K562 (cell line): ENCODE data around the gene ADAM30. TPM values are rescaled to one million over a fixed set of nuclear protein-coding genes. Genes with fewer than 3 reads are reported as not detected.
A peak's percentile ranks its signal among the peaks of the same experiment; 100 is the strongest.

Experiments
- BCOR ChIP-seq: fragments of 450-650 bp; IDR thresholded peaks from 2 replicates; pipeline ENCODE4 v1.6.1; 2016
- BRF1 ChIP-seq: IDR thresholded peaks from 3 replicates; pipeline ENCODE4 v1.6.1; 2011; ENCODE audit warnings: borderline replicate concordance, mild to moderate bottlenecking; ENCODE audit not compliant: insufficient read length; ENCODE audit errors: extremely low read depth
- CSDE1 ChIP-seq, 2 experiments: fragments of 450-650 bp; IDR thresholded peaks; 2 replicates each; pipeline ENCODE4 v1.6.1; 2016; ENCODE audit warnings: mild to moderate bottlenecking in 1 of 2
- ELF4 ChIP-seq: fragments of 450-650 bp; formaldehyde crosslinking; IDR thresholded peaks from 2 replicates; pipeline ENCODE4 v1.4.0; 2022; ENCODE audit warnings: missing genetic modification characterization
- GABPA ChIP-seq: fragments of 200-800 bp; sonication (Bioruptor generic); conservative IDR thresholded peaks from 2 replicates; pipeline ENCODE4 v1.6.1; 2016; ENCODE audit warnings: low read depth, missing genetic modification characterization, missing compliant biosample characterization
- HDAC2 ChIP-seq: fragments of 450-650 bp; IDR thresholded peaks from 2 replicates; pipeline ENCODE4 v1.6.1; 2016; ENCODE audit warnings: mild to moderate bottlenecking
- KLF1 ChIP-seq: fragments of 450-650 bp; IDR thresholded peaks from 2 replicates; pipeline ENCODE4 v1.6.1; 2016; ENCODE audit warnings: missing genetic modification characterization, missing compliant biosample characterization
- MAX ChIP-seq: sonication (generic); formaldehyde crosslinking; IDR thresholded peaks from 2 replicates; pipeline ENCODE4 v1.9.0; 2022; ENCODE audit warnings: mild to moderate bottlenecking, missing genetic modification reagents
- MTF1 ChIP-seq: fragments of 250-450 bp; sonication (Bioruptor Pico); IDR thresholded peaks from 2 replicates; pipeline ENCODE4 v1.9.0; 2021; ENCODE audit warnings: moderate library complexity, mild to moderate bottlenecking, inconsistent platforms, borderline replicate concordance
- MXD1 ChIP-seq: fragments of 250-450 bp; sonication (Bioruptor Pico); IDR thresholded peaks from 2 replicates; pipeline ENCODE4 v1.8.0; 2021; ENCODE audit warnings: borderline replicate concordance, mild to moderate bottlenecking, moderate library complexity; ENCODE audit not compliant: poor library complexity, severe bottlenecking
- POLR3G ChIP-seq: IDR thresholded peaks from 2 replicates; pipeline ENCODE4 v1.6.1; 2011; ENCODE audit not compliant: insufficient read length, insufficient replicate concordance; ENCODE audit errors: extremely low read depth
- PRMT5 ChIP-seq: sonication (generic); formaldehyde crosslinking; IDR thresholded peaks from 2 replicates; pipeline ENCODE4 v1.5.0; 2020; ENCODE audit warnings: missing genetic modification reagents
- PYGO2 ChIP-seq: fragments of 450-650 bp; IDR thresholded peaks from 2 replicates; pipeline ENCODE4 v1.6.1; 2016; ENCODE audit warnings: mild to moderate bottlenecking, missing genetic modification characterization, moderate library complexity, missing compliant biosample characterization
- RAD51 ChIP-seq: fragments of 450-650 bp; IDR thresholded peaks from 2 replicates; pipeline ENCODE4 v1.7.1; 2016; ENCODE audit warnings: low read depth, mild to moderate bottlenecking, borderline replicate concordance
- SFPQ ChIP-seq: fragments of 200-400 bp; formaldehyde crosslinking; IDR thresholded peaks from 2 replicates; pipeline ENCODE4 v1.6.1; 2017; ENCODE audit warnings: mild to moderate bottlenecking, low read depth, low read length, moderate library complexity
- SRSF1 ChIP-seq: fragments of 200-400 bp; formaldehyde crosslinking; IDR thresholded peaks from 2 replicates; pipeline ENCODE4 v1.6.1; 2017; ENCODE audit warnings: mild to moderate bottlenecking, low read depth, low read length, moderate library complexity
- SRSF7 ChIP-seq: fragments of 200-400 bp; formaldehyde crosslinking; optimal IDR thresholded peaks from 2 replicates; pipeline ENCODE3; 2017; ENCODE audit warnings: mild to moderate bottlenecking, low read depth, low read length
- TAF9B ChIP-seq: fragments of 450-650 bp; IDR thresholded peaks from 2 replicates; pipeline ENCODE4 v1.6.1; 2018; ENCODE audit warnings: mild to moderate bottlenecking; ENCODE audit not compliant: partially characterized antibody
- TCFL5 ChIP-seq: fragments of 250-450 bp; sonication (Bioruptor Pico); conservative IDR thresholded peaks from 2 replicates; pipeline ENCODE4 v1.6.1; 2021; ENCODE audit warnings: mild to moderate bottlenecking, moderate library complexity, matching md5 sums
- TEAD1 ChIP-seq, 2 experiments: fragments of 450-650 bp in 1 of 2; sonication (generic) in 1 of 2; formaldehyde crosslinking; IDR thresholded peaks; 2 replicates each; pipeline versions ENCODE4 v1.4.0 to v1.8.0; 2020 to 2022; ENCODE audit warnings: mild to moderate bottlenecking in 2 of 2, missing genetic modification reagents in 1 of 2
- TSHZ1 ChIP-seq: fragments of 250-450 bp; sonication (Bioruptor Pico); IDR thresholded peaks from 2 replicates; pipeline ENCODE4 v1.4.0; 2020; ENCODE audit warnings: mild to moderate bottlenecking, moderate library complexity
- U2AF2 ChIP-seq: fragments of 200-400 bp; formaldehyde crosslinking; optimal IDR thresholded peaks from 2 replicates; pipeline ENCODE3; 2017; ENCODE audit warnings: low read depth, mild to moderate bottlenecking, low read length
- WHSC1 ChIP-seq: IDR thresholded peaks from one replicate; pipeline ENCODE4 v1.6.1; 2012; ENCODE audit warnings: low read length, control low read depth, inconsistent platforms
- ZC3H11A ChIP-seq: IDR thresholded peaks from 2 replicates; pipeline ENCODE4 v1.6.1; 2012; ENCODE audit warnings: low read depth, low read length, improper control_type of control experiment
- ZNF124 ChIP-seq: sonication (generic); formaldehyde crosslinking; IDR thresholded peaks from 2 replicates; pipeline ENCODE4 v1.8.1; 2022; ENCODE audit warnings: missing genetic modification reagents
- ZNF77 ChIP-seq: fragments of 250-450 bp; sonication (Bioruptor Pico); IDR thresholded peaks from 2 replicates; pipeline ENCODE4 v1.5.0; 2020
- polyA plus RNA-seq, 8 experiments: library from polyadenylated mRNA; depleted of rRNA in 4 of 8; stranded (reverse) in 5 of 8; unstranded in 3 of 8; fragments of >200 nt; fragmentation: Nextera tagmentation in 2 of 8; fragmentation: Illumina TruSeq in 1 of 8; extraction: Ambion mirVana in 2 of 8; extraction: Trizol in 1 of 8; gene quantifications; 2 replicates each; pipeline versions ENCODE4 v1.2.1 to v1.2.3, GENCODE V29; 2011 to 2014; ENCODE audit warnings: inconsistent platforms in 1 of 8, missing spikeins in 1 of 8
- total RNA-seq, 7 experiments: library from RNA; depleted of rRNA in 6 of 7; stranded (reverse); fragments of >200 nt in 6 of 7; fragmentation: Illumina TruSeq in 2 of 7; extraction: Trizol in 2 of 7; gene quantifications; 2 replicates each; pipeline versions ENCODE4 v1.2.1 to v1.2.3, GENCODE V29; 2011 to 2021; ENCODE audit warnings: low replicate concordance in 1 of 7

Gene ADAM30
- total and polyA plus RNA-seq, 9 of the 15 experiments (the other 6 are each of a cell fraction or from before 2014, with no cell fraction given) = not detected

GRCh38 chr1:119859647-119860046 lies 36.7 kb downstream of the ADAM30 start (continued):
- TF ChIP-seq TEAD1 (CRISPR knock-in tag; IDR thresholded peaks at IDR 0.05) = 0 out of 4 replicates have a peak, but pooled peaks of 1 of the 2 experiments have one; percentile 8
- no peak for TF ChIP-seq PYGO2 (tag)
- no peak for TF ChIP-seq ZNF124 (CRISPR knock-in tag)
- peak; percentile 82 for TF ChIP-seq GABPA (tag)
- no peak for TF ChIP-seq TSHZ1 (CRISPR knock-in tag)
- peak; percentile 50; the same call in 1 of the 2 replicates for TF ChIP-seq ELF4 (CRISPR knock-in tag)
- TF ChIP-seq RAD51 = no peak
- no peak for TF ChIP-seq POLR3G
- TF ChIP-seq MXD1 (CRISPR knock-in tag) = no peak
- no peak for TF ChIP-seq ZC3H11A
- peak; percentile 54 for TF ChIP-seq TAF9B
- no peak for TF ChIP-seq SRSF1
- no peak for TF ChIP-seq TCFL5
- no peak for TF ChIP-seq SFPQ
- TF ChIP-seq BRF1 = no peak
- TF ChIP-seq WHSC1 = no peak
- TF ChIP-seq HDAC2 = peak; percentile 28; the same call in 1 of the 2 replicates
- TF ChIP-seq PRMT5 = no peak
- no peak for TF ChIP-seq MTF1 (CRISPR knock-in tag)
- no peak for TF ChIP-seq SRSF7
- no peak for TF ChIP-seq BCOR
- no peak for TF ChIP-seq ZNF77 (CRISPR knock-in tag)
- TF ChIP-seq MAX (CRISPR knock-in tag) = no peak
- no peak for TF ChIP-seq KLF1 (tag)
- TF ChIP-seq CSDE1 (IDR thresholded peaks at IDR 0.05) = no peak
- no peak for TF ChIP-seq U2AF2
